GDM1 (cell line): Measurements from ENCODE around the gene FCMR.
"Not testable (repeated sequence)": the region's sequence is repeated elsewhere in the genome, so short reads cannot be mapped to it uniquely, and the experiment has no call there.

Experiments used
- DNase-seq: peaks from one replicate; lab custom pipeline; 2025; lab: John Stamatoyannopoulos, UW

Gene FCMR

GRCh38 chr1:206872139-206872538, 49.6 kb downstream of the FCMR start:
- DNase-seq, result no peak

- DNase-seq, result no peak
Measured at GRCh38 chr1:206868264-206868663, 53.5 kb downstream of the FCMR start.

- DNase-seq, result no peak
Measured at GRCh38 chr1:206867716-206868115, 54.0 kb downstream of the FCMR start.

GRCh38 chr1:206867239-206867638, 54.5 kb downstream of the FCMR start:
- no peak for DNase-seq

- no peak for DNase-seq
Measured at GRCh38 chr1:206866062-206866461, 55.7 kb downstream of the FCMR start.

GRCh38 chr1:206864939-206865671, 56.6 kb downstream of the FCMR start, which contains the start of gene IL20:
Gene IL20 (plus strand): TSS chr1:206865623. CDS start chr1:206865853, 230 bp downstream.
- DNase-seq, result peak; percentile 41

- DNase-seq, result no peak
Measured at GRCh38 chr1:206863266-206863665, 58.5 kb downstream of the FCMR start.

- no peak for DNase-seq
Measured at GRCh38 chr1:206860165-206860564, 61.6 kb downstream of the FCMR start.

- no peak for DNase-seq
Measured at GRCh38 chr1:206859082-206859521, 62.6 kb downstream of the FCMR start.

GRCh38 chr1:206856674-206857464, 64.9 kb downstream of the FCMR start:
- no peak for DNase-seq

GRCh38 chr1:206855859-206856258, 65.9 kb downstream of the FCMR start:
- DNase-seq, result no peak

- DNase-seq, result no peak
Measured at GRCh38 chr1:206854401-206855129, 67.2 kb downstream of the FCMR start.

GRCh38 chr1:206853696-206854095, 68.0 kb downstream of the FCMR start:
- not testable (repeated sequence) for DNase-seq
